H9 (cell line): ENCODE data around the gene CXCL9. TPM values are rescaled to one million over a fixed set of nuclear protein-coding genes. Genes with fewer than 3 reads are reported as not detected.

Experiments used
- DNase-seq: peaks from one replicate; pipeline ENCODE4 v3.0.0-alpha.2; 2017
- H2AFZ ChIP-seq: one replicate; pipeline ENCODE4 v1.6.1; 2013; ENCODE audit warnings: mild to moderate bottlenecking, low read length, control low read depth, moderate library complexity
- H2AK5ac ChIP-seq: 2 replicates; pipeline ENCODE4 v1.6.1; 2013; ENCODE audit warnings: low read length, control low read depth, mixed read lengths; ENCODE audit not compliant: insufficient read length
- H2BK120ac ChIP-seq: one replicate; pipeline ENCODE4 v1.6.1; 2013; ENCODE audit warnings: low read depth, mild to moderate bottlenecking, low read length, control low read depth, inconsistent platforms; ENCODE audit not compliant: poor library complexity, severe bottlenecking
- H2BK12ac ChIP-seq: 2 replicates; pipeline ENCODE4 v1.6.1; 2013; ENCODE audit warnings: low read length, control low read depth, mixed read lengths, low read depth; ENCODE audit not compliant: insufficient read length
- H2BK15ac ChIP-seq: 2 replicates; pipeline ENCODE4 v1.6.1; 2013; ENCODE audit warnings: low read depth, low read length, control low read depth
- H2BK20ac ChIP-seq: one replicate; pipeline ENCODE4 v1.6.1; 2013; ENCODE audit warnings: low read depth, mild to moderate bottlenecking, low read length, control low read depth, inconsistent platforms; ENCODE audit not compliant: poor library complexity, severe bottlenecking
- H2BK5ac ChIP-seq: 2 replicates; pipeline ENCODE4 v1.6.1; 2013; ENCODE audit warnings: low read length, control low read depth, mixed read lengths; ENCODE audit not compliant: insufficient read length
- H3K14ac ChIP-seq: 2 replicates; pipeline ENCODE4 v1.6.1; 2013; ENCODE audit warnings: low read length, control low read depth; ENCODE audit not compliant: insufficient read depth
- H3K18ac ChIP-seq: 2 replicates; pipeline ENCODE4 v1.6.1; 2013; ENCODE audit warnings: low read depth, mild to moderate bottlenecking, mixed read lengths, low read length, control low read depth; ENCODE audit not compliant: insufficient read length
- H3K23ac ChIP-seq: 2 replicates; pipeline ENCODE4 v1.6.1; 2013; ENCODE audit warnings: low read length, control low read depth, mixed read lengths, low read depth; ENCODE audit not compliant: insufficient read length
- H3K23me2 ChIP-seq: 2 replicates; pipeline ENCODE4 v1.6.1; 2013; ENCODE audit warnings: low read depth, mild to moderate bottlenecking, mixed read lengths, low read length, control low read depth; ENCODE audit not compliant: insufficient read length, poor library complexity, severe bottlenecking
- H3K27ac ChIP-seq: 2 replicates; pipeline ENCODE4 v1.5.1; 2013; ENCODE audit warnings: low read length, control low read depth, mixed read lengths, low read depth; ENCODE audit not compliant: insufficient read length
- H3K27me3 ChIP-seq: 2 replicates; pipeline ENCODE4 v1.6.1; 2013; ENCODE audit warnings: low read length, control low read depth, inconsistent platforms; ENCODE audit not compliant: insufficient read depth
- H3K4ac ChIP-seq: 2 replicates; pipeline ENCODE4 v1.6.1; 2013; ENCODE audit warnings: low read depth, mild to moderate bottlenecking, control low read depth, inconsistent platforms, low read length, moderate library complexity
- H3K4me1 ChIP-seq: 2 replicates; pipeline ENCODE4 v1.6.1; 2013; ENCODE audit warnings: low read length, control low read depth, inconsistent platforms; ENCODE audit not compliant: insufficient read depth
- H3K4me2 ChIP-seq: 2 replicates; pipeline ENCODE4 v1.6.1; 2013; ENCODE audit warnings: low read length, control low read depth, mixed read lengths; ENCODE audit not compliant: insufficient read length, insufficient read depth
- H3K56ac ChIP-seq: 2 replicates; pipeline ENCODE4 v1.6.1; 2013; ENCODE audit warnings: low read depth, mild to moderate bottlenecking, mixed read lengths, low read length, control low read depth; ENCODE audit not compliant: insufficient read length
- H3K79me1 ChIP-seq: 2 replicates; pipeline ENCODE4 v1.6.1; 2013; ENCODE audit warnings: low read depth, mild to moderate bottlenecking, moderate library complexity, low read length, control low read depth, inconsistent platforms; ENCODE audit not compliant: insufficient read depth, poor library complexity, severe bottlenecking
- H3K79me2 ChIP-seq: 2 replicates; pipeline ENCODE4 v1.6.1; 2013; ENCODE audit warnings: low read length, control low read depth, inconsistent platforms; ENCODE audit not compliant: insufficient read depth
- H3K9ac ChIP-seq: 2 replicates; pipeline ENCODE4 v1.6.1; 2013; ENCODE audit warnings: low read length, control low read depth, mixed read lengths; ENCODE audit not compliant: insufficient read length; ENCODE audit errors: extremely low read depth
- H3K9me3 ChIP-seq: one replicate; pipeline ENCODE4 v1.6.1; 2013; ENCODE audit warnings: low read depth, low read length, inconsistent platforms; ENCODE audit not compliant: control insufficient read depth
- H3T11ph ChIP-seq: one replicate; pipeline ENCODE4 v1.6.1; 2013; ENCODE audit warnings: mild to moderate bottlenecking, low read length, control low read depth, inconsistent platforms
- H4K20me1 ChIP-seq: one replicate; pipeline ENCODE4 v1.6.1; 2013; ENCODE audit not compliant: control insufficient read depth, insufficient read length, insufficient read depth
- H4K5ac ChIP-seq: 2 replicates; pipeline ENCODE4 v1.6.1; 2013; ENCODE audit warnings: low read depth, mild to moderate bottlenecking, mixed read lengths, low read length, control low read depth; ENCODE audit not compliant: insufficient read length
- H4K8ac ChIP-seq: replicated peaks from 2 replicates; pipeline ENCODE4 v1.6.1; 2013; ENCODE audit warnings: low read length, control low read depth, mixed read lengths, low read depth; ENCODE audit not compliant: insufficient read length
- H4K91ac ChIP-seq: 2 replicates; pipeline ENCODE4 v1.6.1; 2013; ENCODE audit warnings: low read depth, mild to moderate bottlenecking, moderate library complexity, mixed read lengths, low read length, control low read depth; ENCODE audit not compliant: insufficient read length
- H3K27ac Mint-ChIP-seq, 3 experiments: 2 replicates in 2 of 3; 3 replicates in 1 of 3; pipeline ENCODE4 v1.8.0; 2020 to 2021; ENCODE audit warnings: mixed read lengths in 3 of 3, mild to moderate bottlenecking in 1 of 3, moderate library complexity in 1 of 3
- H3K27me3 Mint-ChIP-seq: 2 replicates; pipeline ENCODE4 v1.8.0; 2021; ENCODE audit warnings: low read depth, mild to moderate bottlenecking, moderate library complexity, mixed read lengths
- H3K36me3 Mint-ChIP-seq, 3 experiments: 2 replicates in 2 of 3; 3 replicates in 1 of 3; pipeline ENCODE4 v1.8.0; 2020 to 2021; ENCODE audit warnings: low read depth in 3 of 3, mixed read lengths in 3 of 3; ENCODE audit not compliant: insufficient read depth in 1 of 3
- H3K4me1 Mint-ChIP-seq, 2 experiments: 2 replicates each; pipeline ENCODE4 v1.8.0; 2020; ENCODE audit warnings: mixed read lengths in 2 of 2
- H3K4me3 Mint-ChIP-seq, 2 experiments: 2 replicates in 1 of 2; 3 replicates in 1 of 2; pipeline ENCODE4 v1.8.0; 2020 to 2021; ENCODE audit warnings: mild to moderate bottlenecking in 2 of 2, mixed read lengths in 2 of 2, moderate library complexity in 1 of 2
- H3K9me3 Mint-ChIP-seq, 2 experiments: 2 replicates in 1 of 2; 3 replicates in 1 of 2; pipeline ENCODE4 v1.8.0; 2020; ENCODE audit warnings: mild to moderate bottlenecking in 2 of 2, mixed read lengths in 2 of 2, moderate library complexity in 1 of 2
- CTCF ChIP-seq: fragments of 200-600 bp; sonication (generic); conservative IDR thresholded peaks from 3 replicates; pipeline ENCODE4 v1.8.0; 2021; ENCODE audit warnings: antibody characterized with exemption, mild to moderate bottlenecking
- WGBS: extraction: QIAGEN DNeasy Blood & Tissue Kit; methylation state at CpG from one replicate; pipeline ENCODE4 v1.1.7; 2013; ENCODE audit warnings: missing lambda C conversion rate, low lambda C conversion rate, mixed read lengths; ENCODE audit not compliant: insufficient read length; ENCODE audit errors: extremely low coverage; 5-methylcytosine and 5-hydroxymethylcytosine counted together
- total RNA-seq: library from RNA; stranded (reverse); gene quantifications from 2 replicates; pipeline ENCODE4 v1.2.1, GENCODE V29; 2021

CXCL9 gene
- total RNA-seq, 1 experiment from 2014 or later = not detected

DNA sequence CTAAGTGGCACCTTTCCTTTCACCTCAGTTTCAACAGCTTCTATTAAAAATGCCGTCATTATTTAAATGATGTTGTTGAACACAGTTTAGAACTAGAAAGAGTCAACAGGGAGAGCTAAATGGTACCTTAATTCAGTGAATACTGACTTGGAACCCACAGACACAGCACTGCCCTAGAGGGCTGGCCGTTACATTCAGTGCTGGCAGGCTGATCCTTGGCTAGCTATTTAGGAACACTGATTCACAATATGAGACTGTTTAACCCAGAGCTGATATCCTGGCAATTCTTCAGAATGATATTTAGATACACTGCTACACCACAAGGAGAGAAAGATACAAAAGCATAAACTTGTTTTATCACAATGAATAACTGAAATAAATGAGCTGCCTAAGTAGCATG is 53.8 kb downstream of the CXCL9 start:
- Mint-ChIP-seq H3K36me3 (peaks cover 38 to 96% (median 74%) of the 10 kb centered on the region in 3 experiments; a peak in 6 of 7 replicates), H3K9me3 (no peaks in the 10 kb centered on the region), H3K27ac (no peak overlapping the region), H3K4me1 (no peaks in the 10 kb centered on the region), H3K27me3 (no peaks in the 10 kb centered on the region; the same call in 1 of the 2 replicates), H3K4me3 (no peak overlapping the region)
- Histone ChIP-seq H4K8ac (no peak overlapping the region), H4K5ac (no peak overlapping the region), H3K79me2 (no peaks in the 10 kb centered on the region; the same call in 1 of the 2 replicates), H3T11ph (no peak overlapping the region), H3K27ac (no peak overlapping the region), H3K4ac (no peak overlapping the region), H3K27me3 (no peaks in the 10 kb centered on the region), H3K18ac (no peak overlapping the region), H4K91ac (no peak overlapping the region), H2BK15ac (no peak overlapping the region), H2AFZ (no peak overlapping the region), H2AK5ac (no peak overlapping the region), H4K20me1 (no peaks in the 10 kb centered on the region), H3K9me3 (no peaks in the 10 kb centered on the region), H3K79me1 (no peaks in the 10 kb centered on the region), H2BK5ac (no peak overlapping the region), H2BK120ac (no peak overlapping the region), H2BK20ac (no peak overlapping the region), H3K4me1 (no peaks in the 10 kb centered on the region), H3K56ac (no peak overlapping the region), H3K9ac (no peak overlapping the region), H3K23me2 (no peaks in the 10 kb centered on the region), H3K14ac (no peak overlapping the region), H3K4me2 (no peak overlapping the region), H2BK12ac (no peak overlapping the region), H3K23ac (no peak overlapping the region)
- no CpG with 5 or more reads among the region's 2 CpGs for whole genome bisulfite sequencing
- DNase-seq = no peak
- no peak for TF ChIP-seq CTCF

Other genes with a start within 250 kb of the CXCL9 start
- gene PPEF2, start 105.1 kb downstream of the CXCL9 start, total RNA-seq = not detected in 2 replicates
- 2.7 and 3.2 TPM in 2 replicates for gene NAAA, start 66.5 kb downstream of the CXCL9 start, total RNA-seq
- gene SDAD1, start 16.6 kb downstream of the CXCL9 start, total RNA-seq = 79.3 and 80.6 TPM in 2 replicates
- gene CXCL10, start 16.0 kb upstream of the CXCL9 start, total RNA-seq = not detected in 2 replicates
- gene CXCL11, start 28.6 kb upstream of the CXCL9 start, total RNA-seq = not detected in 2 replicates
- 0.33 and 0.74 TPM in 2 replicates for gene ART3, start 67.2 kb upstream of the CXCL9 start, total RNA-seq
- 128 and 129 TPM in 2 replicates for gene NUP54, start 140.9 kb upstream of the CXCL9 start, total RNA-seq
- 35.4 and 36.4 TPM in 2 replicates for gene SCARB2, start 206.3 kb upstream of the CXCL9 start, total RNA-seq
- gene FAM47E, start 244.2 kb upstream of the CXCL9 start, total RNA-seq = 1.0 and 2.0 TPM in 2 replicates